ENCODE measurements around the gene NTN1.

Gene NTN1

GRCh38 chr17:9224485-9224884 lies 203.2 kb downstream of the NTN1 start:
- no peak overlapping the region for H3K4me3 ChIP-seq (replicated peaks; ENCODE audit: low read depth, low read length)
- TF ChIP-seq, protein P1, sequence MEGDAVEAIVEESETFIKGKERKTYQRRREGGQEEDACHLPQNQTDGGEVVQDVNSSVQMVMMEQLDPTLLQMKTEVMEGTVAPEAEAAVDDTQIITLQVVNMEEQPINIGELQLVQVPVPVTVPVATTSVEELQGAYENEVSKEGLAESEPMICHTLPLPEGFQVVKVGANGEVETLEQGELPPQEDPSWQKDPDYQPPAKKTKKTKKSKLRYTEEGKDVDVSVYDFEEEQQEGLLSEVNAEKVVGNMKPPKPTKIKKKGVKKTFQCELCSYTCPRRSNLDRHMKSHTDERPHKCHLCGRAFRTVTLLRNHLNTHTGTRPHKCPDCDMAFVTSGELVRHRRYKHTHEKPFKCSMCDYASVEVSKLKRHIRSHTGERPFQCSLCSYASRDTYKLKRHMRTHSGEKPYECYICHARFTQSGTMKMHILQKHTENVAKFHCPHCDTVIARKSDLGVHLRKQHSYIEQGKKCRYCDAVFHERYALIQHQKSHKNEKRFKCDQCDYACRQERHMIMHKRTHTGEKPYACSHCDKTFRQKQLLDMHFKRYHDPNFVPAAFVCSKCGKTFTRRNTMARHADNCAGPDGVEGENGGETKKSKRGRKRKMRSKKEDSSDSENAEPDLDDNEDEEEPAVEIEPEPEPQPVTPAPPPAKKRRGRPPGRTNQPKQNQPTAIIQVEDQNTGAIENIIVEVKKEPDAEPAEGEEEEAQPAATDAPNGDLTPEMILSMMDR (IDR thresholded peaks at IDR 0.05; ENCODE audit: low read length, missing control alignments), result no peak
- DNase-seq (ENCODE audit: low read depth), result no peak

GRCh38 chr17:9225305-9226101 lies 204.2 kb downstream of the NTN1 start:
- TF ChIP-seq, protein P1 (IDR thresholded peaks at IDR 0.05; ENCODE audit: low read length, missing control alignments), result no peak
- no peak overlapping the region for H3K4me3 ChIP-seq (replicated peaks; ENCODE audit: low read depth, low read length)
- no peak for DNase-seq (ENCODE audit: low read depth)

- no peak for DNase-seq (ENCODE audit: low read depth)
- TF ChIP-seq, protein P1 (IDR thresholded peaks at IDR 0.05; ENCODE audit: low read length, missing control alignments), result no peak
- no peak overlapping the region for H3K4me3 ChIP-seq (replicated peaks; ENCODE audit: low read depth, low read length)
Measured at GRCh38 chr17:9226130-9226793, 205.0 kb downstream of the NTN1 start.

DNA sequence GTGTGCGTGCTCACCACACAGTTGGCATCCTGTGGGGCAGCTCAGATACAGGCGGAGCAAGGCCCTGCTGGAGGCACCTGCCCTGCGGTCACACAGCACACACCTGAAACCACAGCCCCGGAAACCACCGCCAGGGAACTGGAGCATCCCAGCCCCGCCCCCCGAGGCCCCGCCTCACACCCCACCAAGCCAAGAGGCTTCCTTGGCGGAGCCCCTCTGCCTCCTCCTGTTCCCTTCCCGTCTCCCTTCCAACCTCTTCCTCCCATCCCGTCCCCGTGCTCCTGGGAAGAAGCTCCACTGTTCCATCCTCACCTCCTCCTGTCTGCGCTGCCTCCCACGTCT lies 205.5 kb downstream of the NTN1 start:
- H3K4me3 ChIP-seq (replicated peaks; ENCODE audit: low read depth, low read length), result no peak overlapping the region
- DNase-seq (ENCODE audit: low read depth), result no peak
- TF ChIP-seq, protein P1 (IDR thresholded peaks at IDR 0.05; ENCODE audit: low read length, missing control alignments), result no peak

GRCh38 chr17:9227819-9228407 lies 206.6 kb downstream of the NTN1 start:
- H3K4me3 ChIP-seq (replicated peaks; ENCODE audit: low read depth, low read length), result no peak overlapping the region
- DNase-seq (ENCODE audit: low read depth), result no peak
- TF ChIP-seq, protein P1 (IDR thresholded peaks at IDR 0.05; ENCODE audit: low read length, missing control alignments), result no peak

DNA sequence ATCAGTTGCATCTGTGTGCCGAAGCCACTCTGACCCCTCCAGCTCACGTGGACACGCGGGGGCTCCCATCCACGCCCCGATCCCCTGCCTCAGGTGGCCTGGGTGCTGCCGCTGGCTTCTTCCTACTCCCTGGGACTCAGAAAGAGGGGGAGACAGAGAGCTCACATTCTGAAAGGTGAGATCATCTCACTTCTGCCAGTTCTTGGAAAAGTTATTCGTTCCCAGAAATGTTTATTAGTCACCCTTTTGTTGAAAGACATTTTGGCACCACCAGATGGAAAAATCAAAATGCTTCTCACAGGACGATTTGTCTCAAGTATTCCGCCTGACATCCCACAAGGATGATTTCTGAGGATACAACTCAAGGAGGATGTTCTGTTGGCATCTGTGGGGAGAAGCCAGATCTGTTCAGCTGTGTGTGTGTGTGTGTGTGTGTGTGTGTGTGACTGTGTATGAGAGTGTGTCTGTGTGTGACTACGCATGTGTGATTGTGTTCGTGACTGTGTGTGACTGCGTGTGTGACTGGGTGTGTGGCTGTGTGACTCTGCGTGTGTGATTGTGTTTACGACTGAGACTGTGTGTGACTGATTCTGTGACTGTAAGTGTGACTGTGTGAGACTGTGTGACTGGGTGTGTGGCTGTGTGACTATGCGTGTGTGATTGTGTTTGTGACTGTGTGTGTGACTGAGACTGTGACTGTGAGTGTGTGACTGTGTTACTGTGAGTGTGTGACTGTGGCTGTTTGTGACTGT lies 207.3 kb downstream of the NTN1 start:
- peak; percentile 81 for DNase-seq (ENCODE audit: low read depth)
- TF ChIP-seq, protein P1 (IDR thresholded peaks at IDR 0.05; ENCODE audit: low read length, missing control alignments), result no peak
- no peak overlapping the region for H3K4me3 ChIP-seq (replicated peaks; ENCODE audit: low read depth, low read length)

All from fibroblast of pulmonary artery (primary cell).